Measurements from ENCODE around the gene XRN2. TPM values are rescaled to one million over a fixed set of nuclear protein-coding genes. Genes with fewer than 3 reads are reported as not detected.
A peak's percentile ranks its signal among the peaks of the same experiment; 100 is the strongest.

The XRN2 gene
- total RNA-seq, 1 donor from 2014 or later = 76.6 TPM

- H3K36me3 Mint-ChIP-seq = peaks cover 7% of the 10 kb centered on the region
Observed at GRCh38 chr20:21301940-21302663, 1.0 kb upstream of the XRN2 start.

GRCh38 chr20:21302664-21303060 is 469 bp upstream of the XRN2 start:
- peak overlapping the region; percentile 99 for H3K27ac Mint-ChIP-seq
- no peak for TF ChIP-seq CTCF (conservative IDR thresholded peaks at IDR 0.05)
- H3K36me3 Mint-ChIP-seq = peaks cover 7% of the 10 kb centered on the region
- H3K4me1 Mint-ChIP-seq (ENCODE audit: unreplicated experiment) = peaks cover 14% of the 10 kb centered on the region
- peak overlapping the region; percentile 95 for H3K4me3 Mint-ChIP-seq
- H3K27me3 Mint-ChIP-seq = peaks cover 20% of the 10 kb centered on the region
- no peak for DNase-seq (ENCODE audit: extremely low spot score, unreplicated experiment)
- no peaks in the 10 kb centered on the region for H3K9me3 Mint-ChIP-seq

More at GRCh38 chr20:21301940-21302663, 1.0 kb upstream of the XRN2 start:
- TF ChIP-seq CTCF (conservative IDR thresholded peaks at IDR 0.05) = no peak
- Mint-ChIP-seq H3K27ac (peak overlapping the region; percentile 99), H3K9me3 (no peaks in the 10 kb centered on the region), H3K27me3 (peaks cover 25% of the 10 kb centered on the region), H3K4me1 (ENCODE audit: unreplicated experiment) (peaks cover 14% of the 10 kb centered on the region), H3K4me3 (peak overlapping the region; percentile 95)
- no peak for DNase-seq (ENCODE audit: extremely low spot score, unreplicated experiment)

- H3K4me3 Mint-ChIP-seq = peak overlapping the region; percentile 95
- H3K27ac Mint-ChIP-seq = peak overlapping the region; percentile 99
- H3K4me1 Mint-ChIP-seq (ENCODE audit: unreplicated experiment) = peaks cover 23% of the 10 kb centered on the region
Observed at GRCh38 chr20:21303872-21304586, 898 bp downstream of the XRN2 start.

GRCh38 chr20:21308340-21308739 is 5.2 kb downstream of the XRN2 start:
- DNase-seq (ENCODE audit: extremely low spot score, unreplicated experiment) = no peak
- Mint-ChIP-seq H3K36me3 (peaks cover 32% of the 10 kb centered on the region), H3K9me3 (no peaks in the 10 kb centered on the region), H3K4me3 (peak overlapping the region; percentile 66), H3K27ac (no peak overlapping the region), H3K4me1 (ENCODE audit: unreplicated experiment) (peaks cover 33% of the 10 kb centered on the region), H3K27me3 (no peaks in the 10 kb centered on the region)
- TF ChIP-seq CTCF (conservative IDR thresholded peaks at IDR 0.05) = no peak

More at GRCh38 chr20:21303872-21304586, 898 bp downstream of the XRN2 start:
- DNase-seq (ENCODE audit: extremely low spot score, unreplicated experiment) = no peak
- Mint-ChIP-seq H3K36me3 (peaks cover 16% of the 10 kb centered on the region), H3K9me3 (no peaks in the 10 kb centered on the region), H3K27me3 (peaks cover 6% of the 10 kb centered on the region)
- no peak for TF ChIP-seq CTCF (conservative IDR thresholded peaks at IDR 0.05)

- Mint-ChIP-seq H3K9me3 (no peaks in the 10 kb centered on the region), H3K36me3 (peaks cover 29% of the 10 kb centered on the region), H3K4me3 (peak overlapping the region; percentile 50), H3K27ac (peak overlapping the region; percentile 7), H3K4me1 (ENCODE audit: unreplicated experiment) (peaks cover 27% of the 10 kb centered on the region), H3K27me3 (no peaks in the 10 kb centered on the region)
- no peak for TF ChIP-seq CTCF (conservative IDR thresholded peaks at IDR 0.05)
- DNase-seq (ENCODE audit: extremely low spot score, unreplicated experiment) = no peak
Observed at GRCh38 chr20:21309678-21310467, 6.7 kb downstream of the XRN2 start.

All from type B pancreatic cell (in vitro differentiated cells).